Kidney epithelial cell (primary cell): ENCODE data around the gene DNAH14. TPM values are rescaled to one million over a fixed set of nuclear protein-coding genes. Genes with fewer than 3 reads are reported as not detected.

Experiments used
- DNase-seq: peaks from one replicate; pipeline ENCODE4 v3.0.0-alpha.2; 2010; ENCODE audit warnings: low read depth
- H3K27me3 ChIP-seq: 2 replicates; pipeline ENCODE4 v1.6.0; 2011; ENCODE audit warnings: low read length; ENCODE audit not compliant: control insufficient read depth, insufficient read depth
- H3K36me3 ChIP-seq: 2 replicates; pipeline ENCODE4 v1.5.1; 2011; ENCODE audit warnings: low read length; ENCODE audit not compliant: control insufficient read depth, insufficient read depth
- H3K4me3 ChIP-seq: 2 replicates; pipeline ENCODE4 v1.5.1; 2011; ENCODE audit warnings: low read depth, mild to moderate bottlenecking, control low read depth, low read length
- total RNA-seq: library from RNA; depleted of rRNA; stranded (reverse); fragments of >200 nt; gene quantifications from 2 replicates; pipeline ENCODE4 v1.2.3, GENCODE V29; 2015
- TF ChIP-seq, protein P1 (sequence below): IDR thresholded peaks from 2 replicates; pipeline ENCODE4 v1.5.1; 2011; ENCODE audit warnings: mild to moderate bottlenecking, moderate library complexity, low read length, control low read depth, inconsistent platforms; ENCODE audit not compliant: insufficient read depth, poor library complexity, severe bottlenecking

The DNAH14 gene
- total RNA-seq, 1 donor from 2014 or later, result 30.8 TPM

DNA sequence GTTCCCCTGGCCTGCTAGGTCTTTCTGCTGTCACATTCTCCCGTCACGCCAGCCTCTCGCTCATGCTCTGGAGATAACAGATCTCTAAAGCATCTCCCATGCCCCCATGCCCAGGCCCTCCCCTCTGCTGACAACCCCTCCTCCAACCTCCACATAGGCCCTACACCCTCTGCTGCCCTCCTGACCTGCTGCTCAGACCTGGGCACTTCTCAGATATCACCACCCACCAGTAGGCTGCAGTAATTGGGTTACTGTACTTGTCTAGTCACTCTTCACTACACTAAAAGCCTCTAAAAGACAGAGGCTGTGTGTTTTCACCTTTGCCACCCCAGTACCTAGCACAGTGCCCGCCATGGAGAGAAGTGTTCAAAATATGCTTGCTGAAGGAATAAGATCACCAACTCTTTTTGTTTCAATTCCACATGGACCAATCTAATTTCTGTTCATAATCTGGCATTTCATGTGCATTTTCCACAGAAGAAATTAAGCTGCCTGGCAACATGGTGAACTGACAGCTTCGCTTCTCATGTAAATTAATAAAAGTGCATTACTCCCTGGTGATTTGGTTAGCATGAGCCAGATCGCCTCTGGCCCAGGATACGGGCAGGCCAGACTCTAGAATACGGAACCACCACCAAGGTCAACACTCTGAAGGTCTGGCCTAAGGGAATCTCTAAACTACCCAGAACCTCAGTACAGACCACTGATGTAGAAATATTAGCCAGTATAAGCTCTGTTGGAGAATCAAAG is 477.7 kb downstream of the DNAH14 start:
- no peak for DNase-seq
- Histone ChIP-seq H3K4me3 (no peak overlapping the region), H3K36me3 (no peaks in the 10 kb centered on the region), H3K27me3 (no peaks in the 10 kb centered on the region)
- TF ChIP-seq, protein P1, sequence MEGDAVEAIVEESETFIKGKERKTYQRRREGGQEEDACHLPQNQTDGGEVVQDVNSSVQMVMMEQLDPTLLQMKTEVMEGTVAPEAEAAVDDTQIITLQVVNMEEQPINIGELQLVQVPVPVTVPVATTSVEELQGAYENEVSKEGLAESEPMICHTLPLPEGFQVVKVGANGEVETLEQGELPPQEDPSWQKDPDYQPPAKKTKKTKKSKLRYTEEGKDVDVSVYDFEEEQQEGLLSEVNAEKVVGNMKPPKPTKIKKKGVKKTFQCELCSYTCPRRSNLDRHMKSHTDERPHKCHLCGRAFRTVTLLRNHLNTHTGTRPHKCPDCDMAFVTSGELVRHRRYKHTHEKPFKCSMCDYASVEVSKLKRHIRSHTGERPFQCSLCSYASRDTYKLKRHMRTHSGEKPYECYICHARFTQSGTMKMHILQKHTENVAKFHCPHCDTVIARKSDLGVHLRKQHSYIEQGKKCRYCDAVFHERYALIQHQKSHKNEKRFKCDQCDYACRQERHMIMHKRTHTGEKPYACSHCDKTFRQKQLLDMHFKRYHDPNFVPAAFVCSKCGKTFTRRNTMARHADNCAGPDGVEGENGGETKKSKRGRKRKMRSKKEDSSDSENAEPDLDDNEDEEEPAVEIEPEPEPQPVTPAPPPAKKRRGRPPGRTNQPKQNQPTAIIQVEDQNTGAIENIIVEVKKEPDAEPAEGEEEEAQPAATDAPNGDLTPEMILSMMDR, result no peak

DNA sequence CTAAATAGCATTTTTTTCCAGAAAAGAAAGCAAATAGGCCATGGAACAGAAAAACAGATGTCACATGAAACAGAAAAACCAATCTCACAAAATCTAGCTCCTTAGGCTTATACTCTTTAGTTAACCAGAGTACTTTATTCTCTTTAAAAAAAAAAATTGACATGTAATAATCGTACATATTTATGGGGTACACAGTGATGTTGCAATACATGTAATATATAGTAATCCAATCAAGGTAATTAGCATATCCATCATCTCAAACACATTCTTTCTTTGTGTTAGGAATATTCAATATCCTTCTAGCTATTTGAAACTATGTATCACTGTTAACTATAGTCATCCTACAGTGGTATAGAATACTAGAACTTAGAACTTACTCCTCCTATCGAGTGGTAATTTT is 478.3 kb downstream of the DNAH14 start:
- TF ChIP-seq, protein P1, result no peak
- Histone ChIP-seq H3K4me3 (no peak overlapping the region), H3K27me3 (no peaks in the 10 kb centered on the region), H3K36me3 (no peaks in the 10 kb centered on the region)
- no peak for DNase-seq

DNA sequence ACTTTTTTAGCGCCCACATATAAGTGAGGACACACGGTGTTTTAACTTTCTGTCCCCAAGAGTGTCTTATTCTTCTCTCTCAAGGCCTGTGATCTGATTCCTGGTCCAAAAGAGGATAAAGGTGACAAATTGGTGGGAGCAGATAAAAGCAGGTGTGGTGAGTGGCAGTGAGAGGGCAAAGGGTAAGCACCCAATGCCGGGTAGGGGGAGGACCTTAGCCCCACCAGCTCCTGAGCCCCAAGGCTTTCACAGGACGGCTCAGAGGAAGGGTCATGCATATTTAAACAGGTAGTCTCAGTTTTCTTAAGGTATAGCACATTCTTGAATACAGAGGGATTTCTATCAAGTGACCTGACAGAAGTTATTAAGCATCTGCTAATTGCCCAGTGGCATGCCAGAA is 478.8 kb downstream of the DNAH14 start:
- no peak for DNase-seq
- H3K27me3 ChIP-seq, result no peaks in the 10 kb centered on the region
- TF ChIP-seq, protein P1, result no peak
- H3K36me3 ChIP-seq, result no peaks in the 10 kb centered on the region
- no peak overlapping the region for H3K4me3 ChIP-seq

DNA sequence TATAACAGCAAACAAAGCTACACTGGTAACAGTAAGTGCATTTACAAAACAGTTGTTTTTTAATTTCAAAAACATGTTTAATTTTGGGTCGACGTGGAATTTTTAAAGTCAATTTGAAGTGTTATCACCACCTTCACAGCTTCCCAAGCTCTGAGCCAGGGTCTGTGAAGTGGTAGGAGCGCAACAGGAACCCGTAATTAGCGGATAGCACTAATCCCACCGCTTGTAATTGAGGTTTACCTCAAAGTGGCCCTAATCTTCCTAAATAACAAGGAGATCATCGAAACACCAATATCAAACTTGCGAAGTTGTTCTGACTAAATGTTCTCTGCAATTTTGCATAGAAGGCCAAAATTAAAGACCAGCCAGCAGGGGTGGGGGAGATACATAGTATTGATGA is 479.6 kb downstream of the DNAH14 start:
- TF ChIP-seq, protein P1, result no peak
- no peaks in the 10 kb centered on the region for H3K36me3 ChIP-seq
- H3K4me3 ChIP-seq, result no peak overlapping the region
- DNase-seq, result no peak
- H3K27me3 ChIP-seq, result no peaks in the 10 kb centered on the region

DNA sequence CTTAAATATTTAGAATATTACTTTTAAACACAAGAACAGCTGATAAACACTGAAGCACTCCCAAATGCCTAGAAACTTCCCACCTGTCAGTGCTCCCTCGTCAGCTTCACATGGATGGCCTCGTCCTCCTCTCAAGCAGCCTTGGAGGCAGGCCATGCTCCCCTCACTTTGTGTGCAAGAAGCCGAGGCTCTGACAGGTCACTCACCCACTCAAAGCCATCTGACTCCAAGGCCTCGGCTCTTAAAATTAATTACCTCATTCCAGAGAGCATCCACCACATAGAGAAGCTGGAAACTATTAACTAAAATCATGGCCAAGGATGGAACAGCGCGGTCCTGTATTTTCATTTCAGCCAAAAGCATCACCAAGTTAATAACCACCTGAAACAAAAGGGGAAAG is 480.6 kb downstream of the DNAH14 start:
- Histone ChIP-seq H3K4me3 (no peak overlapping the region), H3K27me3 (no peaks in the 10 kb centered on the region), H3K36me3 (no peaks in the 10 kb centered on the region)
- DNase-seq, result no peak
- TF ChIP-seq, protein P1, result no peak

DNA sequence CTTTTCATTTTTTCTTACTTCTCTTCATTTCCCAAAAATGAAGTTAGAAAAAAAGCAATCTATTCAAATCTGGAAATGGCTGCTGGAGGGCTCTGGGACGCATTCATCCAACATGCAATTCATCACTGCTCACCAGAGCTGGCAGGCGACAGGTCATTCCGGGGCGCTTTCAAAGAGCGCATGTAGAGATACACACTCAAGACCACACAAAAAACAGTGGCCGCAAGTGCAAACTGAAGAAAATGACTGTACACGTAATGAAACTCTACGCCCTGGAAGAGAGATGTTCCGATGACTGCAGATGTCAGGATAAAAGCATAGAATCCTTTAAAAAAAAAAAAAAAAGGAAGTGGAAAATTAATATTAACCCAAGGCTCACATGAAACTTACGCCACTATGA is 482.8 kb downstream of the DNAH14 start:
- Histone ChIP-seq H3K36me3 (no peaks in the 10 kb centered on the region), H3K27me3 (no peaks in the 10 kb centered on the region), H3K4me3 (no peak overlapping the region)
- no peak for DNase-seq
- TF ChIP-seq, protein P1, result no peak
